HepG2 (cell line): ENCODE results near the gene TTC28. TPM values are rescaled to one million over a fixed set of nuclear protein-coding genes. Genes with fewer than 3 reads are reported as not detected.

ENCODE experiments used
- ATAC-seq: fragments of 200-7000 bp; cut with Tn5 transposase; 3 replicates; pipeline ENCODE4 v1.9.1; 2020; ENCODE audit warnings: mild to moderate bottlenecking, moderate library complexity
- BruUV-seq: library from RNA; stranded (reverse); fragments of 400-500 nt; replicated peaks from 2 replicates; lab custom pipeline; 2021; lab: Mats Ljungman, UMichigan
- CTCF ChIA-PET: fragments of 300-600 bp; formaldehyde crosslinking; extraction: SDS; loops from one replicate; lab custom pipeline; 2021; ENCODE audit warnings: low total read pairs, inconsistent platforms, low intra/inter-chr PET ratio; lab: Yijun Ruan, JAX
- POLR2A ChIA-PET: fragments of 350-600 bp; sonication (Branson Sonifier 250); formaldehyde crosslinking; loops from one replicate; lab custom pipeline; 2020; ENCODE audit warnings: antibody characterized with exemption, inconsistent platforms; lab: Yijun Ruan, JAX
- DNase-seq: peaks from one replicate; pipeline ENCODE4 v3.0.0-alpha.2; 2015; ENCODE audit warnings: low spot score
- FAIRE-seq: peaks from 3 replicates; lab custom pipeline; 2011; peaks lifted over from hg19 to GRCh38; lab: Jason Lieb, UNC
- H2AFZ ChIP-seq: one replicate; pipeline ENCODE4 v1.6.1; 2011; ENCODE audit warnings: low read length, inconsistent platforms
- H3K27ac ChIP-seq: fragments of 300-600 bp; 3 replicates; pipeline ENCODE4 v1.8.0; 2011; ENCODE audit warnings: mixed run types, mild to moderate bottlenecking, mixed read lengths, low read length, inconsistent platforms; ENCODE audit not compliant: insufficient read depth; ENCODE audit errors: extremely low read length
- H3K27me3 ChIP-seq, 2 experiments: fragments of 200-600 bp in 1 of 2; 2 replicates in 1 of 2; 3 replicates in 1 of 2; pipeline versions ENCODE4 v1.6.0 to v1.8.0; 2011; ENCODE audit warnings: low read length in 2 of 2, mild to moderate bottlenecking in 2 of 2, moderate library complexity in 2 of 2, inconsistent platforms in 1 of 2; ENCODE audit not compliant: insufficient read depth in 2 of 2, control insufficient read depth in 1 of 2
- H3K36me3 ChIP-seq, 2 experiments: fragments of 200-600 bp in 1 of 2; replicated peaks in 1 of 2; 2 replicates in 1 of 2; 3 replicates in 1 of 2; pipeline versions ENCODE4 v1.5.1 to v1.8.0; 2011; ENCODE audit warnings: low read length in 2 of 2, inconsistent platforms in 1 of 2; ENCODE audit not compliant: insufficient read depth in 2 of 2, control insufficient read depth in 1 of 2
- H3K4me1 ChIP-seq: 2 replicates; pipeline ENCODE4 v1.5.1; 2012; ENCODE audit warnings: low read length, inconsistent platforms; ENCODE audit not compliant: insufficient read depth
- H3K4me2 ChIP-seq: 2 replicates; pipeline ENCODE4 v1.6.0; 2011; ENCODE audit warnings: low read depth, low read length, inconsistent platforms
- H3K4me3 ChIP-seq, 3 experiments: fragments of 200-600 bp in 1 of 3; sonication (generic), shearing (Covaris generic) in 1 of 3; replicated peaks in 1 of 3; 2 replicates each; pipeline ENCODE4 v1.5.1; 2011 to 2016; ENCODE audit warnings: low read length in 3 of 3, inconsistent platforms in 2 of 3, low read depth in 2 of 3, mild to moderate bottlenecking in 2 of 3, control low read depth in 1 of 3, mixed read lengths in 1 of 3; ENCODE audit not compliant: insufficient read depth in 1 of 3
- H3K79me2 ChIP-seq: one replicate; pipeline ENCODE4 v1.6.1; 2011; ENCODE audit warnings: low read length, inconsistent platforms; ENCODE audit not compliant: insufficient read depth
- H3K9ac ChIP-seq: 2 replicates; pipeline ENCODE4 v1.6.0; 2011; ENCODE audit warnings: mild to moderate bottlenecking, low read depth, low read length, inconsistent platforms; ENCODE audit not compliant: insufficient read depth
- H3K9me3 ChIP-seq: 2 replicates; pipeline ENCODE4 v1.5.1; 2012; ENCODE audit warnings: mild to moderate bottlenecking, low read length
- H4K20me1 ChIP-seq: 2 replicates; pipeline ENCODE4 v1.6.0; 2011; ENCODE audit warnings: inconsistent platforms, mild to moderate bottlenecking, low read length, moderate library complexity; ENCODE audit not compliant: insufficient read depth
- ARNT ChIP-seq: fragments of 450-650 bp; IDR thresholded peaks from 2 replicates; pipeline ENCODE4 v1.6.1; 2017
- ATF7-NPFF ChIP-seq: sonication (generic); formaldehyde crosslinking; IDR thresholded peaks from 2 replicates; pipeline ENCODE4 v1.8.1; 2023; ENCODE audit warnings: mild to moderate bottlenecking, low read depth, missing genetic modification reagents, moderate library complexity
- CENPT ChIP-seq: sonication (generic); formaldehyde crosslinking; IDR thresholded peaks from 2 replicates; pipeline ENCODE4 v1.8.0; 2022; ENCODE audit warnings: low read depth, mild to moderate bottlenecking, moderate library complexity, missing genetic modification reagents
- CHCHD3 ChIP-seq: sonication (generic); formaldehyde crosslinking; IDR thresholded peaks from 2 replicates; pipeline ENCODE4 v1.8.0; 2022; ENCODE audit warnings: mild to moderate bottlenecking, missing genetic modification reagents, moderate library complexity
- FOXK1 ChIP-seq: sonication (generic); formaldehyde crosslinking; IDR thresholded peaks from 2 replicates; pipeline ENCODE4 v1.4.0; 2020; ENCODE audit warnings: low read depth, missing genetic modification reagents, borderline replicate concordance
- KLF11 ChIP-seq: IDR thresholded peaks from 2 replicates; pipeline ENCODE4 v1.6.1; 2016; ENCODE audit warnings: missing compliant biosample characterization
- NONO ChIP-seq, 2 experiments: fragments of 450-650 bp in 1 of 2; sonication (generic) in 1 of 2; formaldehyde crosslinking in 1 of 2; IDR thresholded peaks in 1 of 2; conservative IDR thresholded peaks in 1 of 2; 2 replicates each; pipeline versions ENCODE4 v1.6.1 to v1.8.0; 2017 to 2022; ENCODE audit warnings: mild to moderate bottlenecking in 1 of 2, missing genetic modification reagents in 1 of 2, moderate library complexity in 1 of 2
- ZNF354B ChIP-seq: sonication (generic); formaldehyde crosslinking; IDR thresholded peaks from 2 replicates; pipeline ENCODE4 v1.8.0; 2022; ENCODE audit warnings: mild to moderate bottlenecking, missing genetic modification reagents
- ZNF451 ChIP-seq: sonication (generic); formaldehyde crosslinking; IDR thresholded peaks from 2 replicates; pipeline ENCODE4 v1.5.0; 2020; ENCODE audit warnings: mild to moderate bottlenecking, missing genetic modification reagents
- ZNF75D ChIP-seq: sonication (generic); formaldehyde crosslinking; IDR thresholded peaks from 2 replicates; pipeline ENCODE4 v1.8.1; 2023; ENCODE audit warnings: missing genetic modification reagents, mild to moderate bottlenecking, borderline replicate concordance
- WGBS: methylation state at CpG from one replicate; pipeline ENCODE4 v1.1.6; 2017; ENCODE audit warnings: low lambda C conversion rate; 5-methylcytosine and 5-hydroxymethylcytosine counted together
- in situ Hi-C: cut with HindIII; loops from 2 replicates; pipeline ENCODE4 v1.10.0; 2017; ENCODE audit warnings: low pct_unique_long_range_greater_than_20kb; ENCODE audit not compliant: extremely low pct_ligation_motif_present
- intact Hi-C: fragments of 100-400 bp; cut with micrococcal nuclease; formaldehyde crosslinking; loops from one replicate; pipeline ENCODE4 v1.10.0; 2022; ENCODE audit not compliant: unreplicated experiment
- polyA plus RNA-seq, 8 experiments: library from polyadenylated mRNA; depleted of rRNA in 3 of 8; stranded (reverse) in 7 of 8; unstranded in 1 of 8; fragments of >200 nt; fragmentation: Illumina TruSeq in 4 of 8; extraction: Trizol in 4 of 8; gene quantifications; 2 replicates each; pipeline versions ENCODE4 v1.2.1 to v1.2.3, GENCODE V29; 2011 to 2016; ENCODE audit warnings: low read depth in 4 of 8, missing spikeins in 1 of 8, mixed read lengths in 1 of 8; ENCODE audit not compliant: insufficient read depth in 1 of 8
- total RNA-seq, 5 experiments: library from RNA; depleted of rRNA; stranded (reverse); fragments of >200 nt; fragmentation: Illumina TruSeq; extraction: Trizol; gene quantifications; 2 replicates each; pipeline ENCODE4 v1.2.3, GENCODE V29; 2016; ENCODE audit warnings: low read depth in 1 of 5
- TF ChIP-seq, protein P1 (sequence below): sonication (generic); formaldehyde crosslinking; IDR thresholded peaks from 2 replicates; pipeline ENCODE4 v1.4.0; 2020; ENCODE audit warnings: mild to moderate bottlenecking, missing genetic modification reagents
- TF ChIP-seq, protein P2 (sequence below): sonication (generic); formaldehyde crosslinking; IDR thresholded peaks from 2 replicates; pipeline ENCODE4 v1.5.1; 2020; ENCODE audit warnings: missing genetic modification reagents, mild to moderate bottlenecking, borderline replicate concordance

TTC28 gene
- total and polyA plus RNA-seq, 2 of the 13 experiments (the other 11 are each of a cell fraction or from before 2014, with no cell fraction given): 4.2 to 13.1 TPM

DNA sequence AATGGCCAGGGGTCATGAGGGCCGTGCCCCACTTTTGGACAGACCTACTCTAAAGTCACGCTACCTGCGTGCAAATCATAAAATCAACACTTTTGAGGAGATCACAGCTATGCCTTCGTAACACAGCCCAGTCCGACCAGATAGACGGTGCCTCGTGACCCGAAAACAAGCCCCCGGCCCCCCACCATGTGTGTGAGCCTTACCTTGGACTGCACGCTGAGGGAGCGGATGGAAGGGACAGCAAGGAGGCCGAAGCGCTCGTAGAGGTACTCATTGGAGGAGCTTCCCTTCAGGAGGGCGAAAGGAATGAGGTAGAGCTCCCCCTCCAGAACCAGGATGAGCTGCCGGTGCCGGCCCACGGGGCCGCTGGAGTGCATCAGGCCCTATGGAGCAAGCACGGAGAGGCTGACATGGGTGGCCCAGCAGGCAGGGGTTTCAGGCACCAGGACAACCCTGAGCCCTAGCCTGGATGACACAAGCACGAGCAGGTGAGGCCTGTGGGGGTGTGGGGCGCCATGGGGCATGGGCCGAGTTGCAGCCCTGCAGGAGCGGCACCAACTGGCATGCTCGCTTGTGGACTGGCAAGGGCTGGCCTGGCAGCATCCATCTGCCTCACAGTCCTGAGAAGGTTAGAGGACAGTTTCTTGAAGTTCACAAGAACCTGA, 678.3 kb downstream of the TTC28 start (continued):
- TF ChIP-seq ATF7-NPFF (CRISPR knock-in tag) (no peak), ZNF75D (CRISPR knock-in tag) (no peak), ARNT (no peak)
- TF ChIP-seq, protein P1, sequence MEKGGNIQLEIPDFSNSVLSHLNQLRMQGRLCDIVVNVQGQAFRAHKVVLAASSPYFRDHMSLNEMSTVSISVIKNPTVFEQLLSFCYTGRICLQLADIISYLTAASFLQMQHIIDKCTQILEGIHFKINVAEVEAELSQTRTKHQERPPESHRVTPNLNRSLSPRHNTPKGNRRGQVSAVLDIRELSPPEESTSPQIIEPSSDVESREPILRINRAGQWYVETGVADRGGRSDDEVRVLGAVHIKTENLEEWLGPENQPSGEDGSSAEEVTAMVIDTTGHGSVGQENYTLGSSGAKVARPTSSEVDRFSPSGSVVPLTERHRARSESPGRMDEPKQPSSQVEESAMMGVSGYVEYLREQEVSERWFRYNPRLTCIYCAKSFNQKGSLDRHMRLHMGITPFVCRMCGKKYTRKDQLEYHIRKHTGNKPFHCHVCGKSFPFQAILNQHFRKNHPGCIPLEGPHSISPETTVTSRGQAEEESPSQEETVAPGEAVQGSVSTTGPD (CRISPR knock-in tag): no peak

DNA sequence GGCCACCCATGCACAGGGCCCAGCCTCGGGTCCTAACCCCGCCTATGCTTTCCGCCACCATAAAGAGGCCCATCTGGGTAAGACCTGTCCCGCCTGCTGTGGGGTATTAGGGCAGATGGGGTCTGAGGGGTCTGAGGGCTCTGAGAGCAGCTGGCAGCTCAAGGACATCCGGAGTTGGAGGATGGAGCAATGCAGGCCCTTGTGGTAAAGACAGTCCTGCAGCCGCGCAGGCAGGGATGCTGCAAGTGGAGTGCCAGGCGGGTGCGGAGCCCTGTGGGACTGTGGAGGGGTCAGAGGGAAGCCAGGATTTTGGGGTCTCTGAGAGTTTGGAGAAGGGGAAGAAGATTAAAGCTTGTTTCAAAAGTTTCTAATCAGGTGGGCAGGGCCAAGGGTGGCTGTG, 679.3 kb downstream of the TTC28 start:
- POLR2A ChIA-PET: no interaction called here

More for the DNA sequence above, 679.3 kb downstream of the TTC28 start:
- no peaks in the 10 kb centered on the region; a peak in 1 of 5 replicates for H3K27me3 ChIP-seq
- H3K36me3 ChIP-seq: peaks cover 10 to 18% of the 10 kb centered on the region in 2 experiments; a peak in 3 of 5 replicates
- no peaks in the 10 kb centered on the region; the same call in 1 of the 2 replicates for H4K20me1 ChIP-seq
- FAIRE-seq: no peak
- no peaks in the 10 kb centered on the region for H3K4me1 ChIP-seq
- TF ChIP-seq NONO (IDR thresholded peaks at IDR 0.05) (no peak), NONO (CRISPR knock-in tag; conservative IDR thresholded peaks at IDR 0.05) (no peak), ZNF451 (no peak), CHCHD3 (CRISPR knock-in tag) (no peak), ZNF354B (CRISPR knock-in tag) (no peak), FOXK1 (no peak), CENPT (CRISPR knock-in tag) (no peak), KLF11 (CRISPR knock-in tag) (no peak)
- TF ChIP-seq, protein P2, sequence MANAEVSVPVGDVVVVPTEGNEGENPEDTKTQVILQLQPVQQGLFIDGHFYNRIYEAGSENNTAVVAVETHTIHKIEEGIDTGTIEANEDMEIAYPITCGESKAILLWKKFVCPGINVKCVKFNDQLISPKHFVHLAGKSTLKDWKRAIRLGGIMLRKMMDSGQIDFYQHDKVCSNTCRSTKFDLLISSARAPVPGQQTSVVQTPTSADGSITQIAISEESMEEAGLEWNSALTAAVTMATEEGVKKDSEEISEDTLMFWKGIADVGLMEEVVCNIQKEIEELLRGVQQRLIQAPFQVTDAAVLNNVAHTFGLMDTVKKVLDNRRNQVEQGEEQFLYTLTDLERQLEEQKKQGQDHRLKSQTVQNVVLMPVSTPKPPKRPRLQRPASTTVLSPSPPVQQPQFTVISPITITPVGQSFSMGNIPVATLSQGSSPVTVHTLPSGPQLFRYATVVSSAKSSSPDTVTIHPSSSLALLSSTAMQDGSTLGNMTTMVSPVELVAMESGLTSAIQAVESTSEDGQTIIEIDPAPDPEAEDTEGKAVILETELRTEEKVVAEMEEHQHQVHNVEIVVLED (CRISPR knock-in tag): no peak
- ATAC-seq: no peak
- H2AFZ ChIP-seq: no peak overlapping the region
- 98% methylated on average over 8 of the region's 9 CpGs for WGBS
- no peak overlapping the region for H3K4me3 ChIP-seq
- no peak overlapping the region for H3K27ac ChIP-seq
- H3K9me3 ChIP-seq: no peaks in the 10 kb centered on the region
- CTCF ChIA-PET: no interaction called here
- in situ Hi-C loops: loop anchor here (25.0 kb wide), 2 partner anchors 588 to 1238 kb away; no protein-coding TSS in a partner anchor
- no peaks in the 10 kb centered on the region for H3K79me2 ChIP-seq
- no peak for DNase-seq
- BruUV-seq: no TSS peak
- intact Hi-C loops: no loop called here
- no peak overlapping the region for H3K4me2 ChIP-seq
- no peak overlapping the region for H3K9ac ChIP-seq
